Upper lobe of left lung (tissue), 4 donors: ENCODE measurements around the gene IQGAP1.

Source experiments
- CTCF ChIP-seq, 6 experiments: fragments of 450-650 bp in 4 of 6; fragments of 200-600 bp in 2 of 6; sonication (generic) in 2 of 6; IDR thresholded peaks; one replicate each; pipeline ENCODE4 v1.5.1; 2016 to 2019; ENCODE audit warnings: antibody characterized with exemption in 6 of 6
- EP300 ChIP-seq, 4 donors: sonication (generic); formaldehyde crosslinking; IDR thresholded peaks; one replicate each; pipeline ENCODE4 v1.5.1; 2017; ENCODE audit warnings: antibody characterized with exemption in 4 of 4, control low read depth in 2 of 4
- POLR2A ChIP-seq, 4 donors: fragments of 450-650 bp; IDR thresholded peaks; one replicate each; pipeline ENCODE4 v1.5.1; 2016 to 2017; ENCODE audit warnings: antibody characterized with exemption in 4 of 4, mild to moderate bottlenecking in 2 of 4
- POLR2AphosphoS5 ChIP-seq, 2 donors: sonication (generic); formaldehyde crosslinking; IDR thresholded peaks; one replicate each; pipeline ENCODE4 v1.5.1; 2017; ENCODE audit warnings: antibody characterized with exemption in 2 of 2

GRCh38 chr15:90512276-90512675, 124.2 kb downstream of the IQGAP1 start:
- TF ChIP-seq POLR2A (IDR thresholded peaks at IDR 0.05) (no peak), CTCF (IDR thresholded peaks at IDR 0.05) (no peak), EP300 (IDR thresholded peaks at IDR 0.05) (no peak), POLR2AphosphoS5 (IDR thresholded peaks at IDR 0.05) (no peak)
